ENCODE data around the gene FIGNL2.
A peak's percentile ranks its signal among the peaks of the same experiment; 100 is the strongest.

The FIGNL2 gene

GRCh38 chr12:51818086-51818485 lies 30.4 kb downstream of the FIGNL2 start:
- no peaks in the 10 kb centered on the region for H3K36me3 ChIP-seq (ENCODE audit: control insufficient read depth in 2 of 2, insufficient read depth in 2 of 2, low read length in 2 of 2)
- H3K9me3 ChIP-seq (ENCODE audit: control insufficient read depth in 2 of 2, low read length in 2 of 2) = no peaks in the 10 kb centered on the region
- peaks cover 7 to 8% of the 10 kb centered on the region in 2 donors for H3K4me1 ChIP-seq (ENCODE audit: control insufficient read depth in 2 of 2, insufficient read depth in 2 of 2, low read length in 2 of 2)
- no peaks in the 10 kb centered on the region for H3K27me3 ChIP-seq (ENCODE audit: control insufficient read depth in 2 of 2, insufficient read depth in 2 of 2, low read length in 2 of 2)
- no peak overlapping the region for H3K9ac ChIP-seq (ENCODE audit: low read depth in 1 of 2, low read length in 2 of 2)
- no peak overlapping the region for H3K27ac ChIP-seq (ENCODE audit: low read depth in 2 of 2, low read length in 2 of 2)
- H3K4me3 ChIP-seq (ENCODE audit: low read length in 2 of 2) = no peak overlapping the region

- Histone ChIP-seq H3K4me3 (ENCODE audit: low read length in 2 of 2) (no peak overlapping the region), H3K9me3 (ENCODE audit: control insufficient read depth in 2 of 2, low read length in 2 of 2) (no peaks in the 10 kb centered on the region), H3K4me1 (ENCODE audit: control insufficient read depth in 2 of 2, insufficient read depth in 2 of 2, low read length in 2 of 2) (peaks cover 7 to 8% of the 10 kb centered on the region in 2 donors), H3K9ac (ENCODE audit: low read depth in 1 of 2, low read length in 2 of 2) (no peak overlapping the region), H3K36me3 (ENCODE audit: control insufficient read depth in 2 of 2, insufficient read depth in 2 of 2, low read length in 2 of 2) (no peaks in the 10 kb centered on the region), H3K27ac (ENCODE audit: low read depth in 2 of 2, low read length in 2 of 2) (no peak overlapping the region), H3K27me3 (ENCODE audit: control insufficient read depth in 2 of 2, insufficient read depth in 2 of 2, low read length in 2 of 2) (no peaks in the 10 kb centered on the region)
These were observed 31.2 kb downstream of the FIGNL2 start for GRCh38 chr12:51817027-51817953.

GRCh38 chr12:51815571-51815970 lies 32.9 kb downstream of the FIGNL2 start:
- H3K4me1 ChIP-seq (ENCODE audit: control insufficient read depth in 2 of 2, insufficient read depth in 2 of 2, low read length in 2 of 2) = peaks cover 7 to 8% of the 10 kb centered on the region in 2 donors
- H3K36me3 ChIP-seq (ENCODE audit: control insufficient read depth in 2 of 2, insufficient read depth in 2 of 2, low read length in 2 of 2) = no peaks in the 10 kb centered on the region
- no peak overlapping the region for H3K27ac ChIP-seq (ENCODE audit: low read depth in 2 of 2, low read length in 2 of 2)
- no peaks in the 10 kb centered on the region for H3K27me3 ChIP-seq (ENCODE audit: control insufficient read depth in 2 of 2, insufficient read depth in 2 of 2, low read length in 2 of 2)
- H3K9me3 ChIP-seq (ENCODE audit: control insufficient read depth in 2 of 2, low read length in 2 of 2) = no peaks in the 10 kb centered on the region
- H3K4me3 ChIP-seq (ENCODE audit: low read length in 2 of 2) = no peak overlapping the region
- no peak overlapping the region for H3K9ac ChIP-seq (ENCODE audit: low read depth in 1 of 2, low read length in 2 of 2)

- H3K9me3 ChIP-seq (ENCODE audit: control insufficient read depth in 2 of 2, low read length in 2 of 2) = no peaks in the 10 kb centered on the region
- peak overlapping the region; percentile 66 to 70 for H3K4me3 ChIP-seq (ENCODE audit: low read length in 2 of 2)
- H3K27ac ChIP-seq (ENCODE audit: low read depth in 2 of 2, low read length in 2 of 2) = peak overlapping the region; percentile 56 to 64
- peak overlapping the region; percentile 72 to 82 for H3K9ac ChIP-seq (ENCODE audit: low read depth in 1 of 2, low read length in 2 of 2)
- no peaks in the 10 kb centered on the region for H3K36me3 ChIP-seq (ENCODE audit: control insufficient read depth in 2 of 2, insufficient read depth in 2 of 2, low read length in 2 of 2)
- no peaks in the 10 kb centered on the region for H3K27me3 ChIP-seq (ENCODE audit: control insufficient read depth in 2 of 2, insufficient read depth in 2 of 2, low read length in 2 of 2)
- H3K4me1 ChIP-seq (ENCODE audit: control insufficient read depth in 2 of 2, insufficient read depth in 2 of 2, low read length in 2 of 2) = peaks cover 3 to 8% of the 10 kb centered on the region in 2 donors
These were observed 34.0 kb downstream of the FIGNL2 start for GRCh38 chr12:51814311-51815088.

- Histone ChIP-seq H3K4me1 (ENCODE audit: control insufficient read depth in 2 of 2, insufficient read depth in 2 of 2, low read length in 2 of 2) (peaks cover 3 to 8% of the 10 kb centered on the region in 2 donors), H3K27me3 (ENCODE audit: control insufficient read depth in 2 of 2, insufficient read depth in 2 of 2, low read length in 2 of 2) (no peaks in the 10 kb centered on the region), H3K9ac (ENCODE audit: low read depth in 1 of 2, low read length in 2 of 2) (peak overlapping the region; percentile 56 to 82), H3K9me3 (ENCODE audit: control insufficient read depth in 2 of 2, low read length in 2 of 2) (no peaks in the 10 kb centered on the region), H3K36me3 (ENCODE audit: control insufficient read depth in 2 of 2, insufficient read depth in 2 of 2, low read length in 2 of 2) (no peaks in the 10 kb centered on the region), H3K27ac (ENCODE audit: low read depth in 2 of 2, low read length in 2 of 2) (no peak overlapping the region), H3K4me3 (ENCODE audit: low read length in 2 of 2) (peak overlapping the region; percentile 66 to 70)
These were observed 34.6 kb downstream of the FIGNL2 start for GRCh38 chr12:51813931-51814310.

- Histone ChIP-seq H3K9me3 (ENCODE audit: control insufficient read depth in 2 of 2, low read length in 2 of 2) (no peaks in the 10 kb centered on the region), H3K36me3 (ENCODE audit: control insufficient read depth in 2 of 2, insufficient read depth in 2 of 2, low read length in 2 of 2) (no peaks in the 10 kb centered on the region), H3K4me3 (ENCODE audit: low read length in 2 of 2) (no peak overlapping the region), H3K27ac (ENCODE audit: low read depth in 2 of 2, low read length in 2 of 2) (no peak overlapping the region), H3K27me3 (ENCODE audit: control insufficient read depth in 2 of 2, insufficient read depth in 2 of 2, low read length in 2 of 2) (no peaks in the 10 kb centered on the region), H3K4me1 (ENCODE audit: control insufficient read depth in 2 of 2, insufficient read depth in 2 of 2, low read length in 2 of 2) (peaks cover 3 to 8% of the 10 kb centered on the region in 2 donors), H3K9ac (ENCODE audit: low read depth in 1 of 2, low read length in 2 of 2) (no peak overlapping the region)
These were observed 35.6 kb downstream of the FIGNL2 start for GRCh38 chr12:51812871-51813270.

GRCh38 chr12:51811203-51812202 lies 37.0 kb downstream of the FIGNL2 start:
- Histone ChIP-seq H3K9me3 (ENCODE audit: control insufficient read depth in 2 of 2, low read length in 2 of 2) (no peaks in the 10 kb centered on the region), H3K4me3 (ENCODE audit: low read length in 2 of 2) (no peak overlapping the region), H3K9ac (ENCODE audit: low read depth in 1 of 2, low read length in 2 of 2) (no peak overlapping the region), H3K4me1 (ENCODE audit: control insufficient read depth in 2 of 2, insufficient read depth in 2 of 2, low read length in 2 of 2) (peaks cover 3 to 8% of the 10 kb centered on the region in 2 donors), H3K27ac (ENCODE audit: low read depth in 2 of 2, low read length in 2 of 2) (no peak overlapping the region), H3K27me3 (ENCODE audit: control insufficient read depth in 2 of 2, insufficient read depth in 2 of 2, low read length in 2 of 2) (no peaks in the 10 kb centered on the region), H3K36me3 (ENCODE audit: control insufficient read depth in 2 of 2, insufficient read depth in 2 of 2, low read length in 2 of 2) (no peaks in the 10 kb centered on the region)

- no peaks in the 10 kb centered on the region for H3K4me1 ChIP-seq (ENCODE audit: control insufficient read depth in 2 of 2, insufficient read depth in 2 of 2, low read length in 2 of 2)
- H3K36me3 ChIP-seq (ENCODE audit: control insufficient read depth in 2 of 2, insufficient read depth in 2 of 2, low read length in 2 of 2) = no peaks in the 10 kb centered on the region
- H3K4me3 ChIP-seq (ENCODE audit: low read length in 2 of 2) = no peak overlapping the region
- no peaks in the 10 kb centered on the region for H3K27me3 ChIP-seq (ENCODE audit: control insufficient read depth in 2 of 2, insufficient read depth in 2 of 2, low read length in 2 of 2)
- H3K27ac ChIP-seq (ENCODE audit: low read depth in 2 of 2, low read length in 2 of 2) = no peak overlapping the region
- no peak overlapping the region for H3K9ac ChIP-seq (ENCODE audit: low read depth in 1 of 2, low read length in 2 of 2)
- H3K9me3 ChIP-seq (ENCODE audit: control insufficient read depth in 2 of 2, low read length in 2 of 2) = no peaks in the 10 kb centered on the region
These were observed 39.3 kb downstream of the FIGNL2 start for GRCh38 chr12:51809193-51809592.

- H3K27ac ChIP-seq (ENCODE audit: low read depth in 2 of 2, low read length in 2 of 2) = no peak overlapping the region
- no peaks in the 10 kb centered on the region for H3K4me1 ChIP-seq (ENCODE audit: control insufficient read depth in 2 of 2, insufficient read depth in 2 of 2, low read length in 2 of 2)
- H3K9me3 ChIP-seq (ENCODE audit: control insufficient read depth in 2 of 2, low read length in 2 of 2) = no peaks in the 10 kb centered on the region
- H3K36me3 ChIP-seq (ENCODE audit: control insufficient read depth in 2 of 2, insufficient read depth in 2 of 2, low read length in 2 of 2) = no peaks in the 10 kb centered on the region
- H3K27me3 ChIP-seq (ENCODE audit: control insufficient read depth in 2 of 2, insufficient read depth in 2 of 2, low read length in 2 of 2) = no peaks in the 10 kb centered on the region
- H3K4me3 ChIP-seq (ENCODE audit: low read length in 2 of 2) = no peak overlapping the region
- no peak overlapping the region for H3K9ac ChIP-seq (ENCODE audit: low read depth in 1 of 2, low read length in 2 of 2)
These were observed 41.6 kb downstream of the FIGNL2 start for GRCh38 chr12:51806896-51807295.

Measured in mucosa of rectum (tissue), 2 donors.